A673 (cell line): Measurements from ENCODE around the gene WWTR1.

Experiments used
- CTCF ChIP-seq: fragments of 300-800, 200-600 bp; sonication (generic); conservative IDR thresholded peaks from 2 replicates; pipeline ENCODE4 v1.5.1; 2017; ENCODE audit warnings: low read depth, mild to moderate bottlenecking, antibody characterized with exemption, low read length, moderate library complexity, mixed read lengths
- EZH2 ChIP-seq: fragments of 200-600 bp; sonication (generic); IDR thresholded peaks from 2 replicates; pipeline ENCODE4 v1.6.1; 2017; ENCODE audit warnings: borderline replicate concordance, low read depth, mild to moderate bottlenecking, mixed read lengths, antibody characterized with exemption, low read length; ENCODE audit not compliant: poor library complexity, severe bottlenecking

- TF ChIP-seq CTCF (no peak), EZH2 (no peak)
These were observed 34.0 kb downstream of the WWTR1 start for GRCh38 chr3:149623824-149624223.
